Measurements from ENCODE around the gene PTPRM. TPM values are rescaled to one million over a fixed set of nuclear protein-coding genes. Genes with fewer than 3 reads are reported as not detected.

Gene PTPRM
- total RNA-seq, 1 experiment from 2014 or later: 6.2 TPM

GRCh38 chr18:8277270-8277669 lies 710.2 kb downstream of the PTPRM start:
- WGBS (ENCODE audit: extremely low coverage, insufficient read length, low lambda C conversion rate): no CpG with 5 or more reads among the region's 1 CpG
- Histone ChIP-seq H3K18ac (ENCODE audit: insufficient read length, low read depth, low read length) (no peak overlapping the region), H3K4ac (ENCODE audit: low read depth, low read length) (no peak overlapping the region), H3K79me1 (ENCODE audit: insufficient read depth, low read depth, low read length, poor library complexity, severe bottlenecking) (no peaks in the 10 kb centered on the region), H2AFZ (ENCODE audit: low read length) (no peak overlapping the region), H3K27ac (ENCODE audit: insufficient read length, low read depth, low read length) (no peak overlapping the region), H4K20me1 (ENCODE audit: control insufficient read depth, insufficient read depth, insufficient read length) (no peaks in the 10 kb centered on the region), H3K23me2 (ENCODE audit: insufficient read length, low read depth, low read length, poor library complexity, severe bottlenecking) (no peaks in the 10 kb centered on the region), H2AK5ac (ENCODE audit: insufficient read length, low read length) (no peak overlapping the region), H3K27me3 (ENCODE audit: insufficient read depth, low read length) (no peaks in the 10 kb centered on the region), H3K23ac (ENCODE audit: insufficient read length, low read depth, low read length) (no peak overlapping the region), H3K9ac (ENCODE audit: extremely low read depth, insufficient read length, low read length) (no peak overlapping the region), H3T11ph (ENCODE audit: low read length) (no peak overlapping the region), H2BK120ac (ENCODE audit: low read depth, low read length, poor library complexity, severe bottlenecking) (no peak overlapping the region), H3K9me3 (ENCODE audit: control insufficient read depth, low read depth, low read length) (no peaks in the 10 kb centered on the region), H3K4me1 (ENCODE audit: insufficient read depth, low read length) (peaks cover 2% of the 10 kb centered on the region; the same call in 1 of the 2 replicates), H2BK15ac (ENCODE audit: low read depth, low read length) (no peak overlapping the region), H4K8ac (replicated peaks; ENCODE audit: insufficient read length, low read depth, low read length) (no peak overlapping the region), H4K5ac (ENCODE audit: insufficient read length, low read depth, low read length) (no peak overlapping the region), H2BK5ac (ENCODE audit: insufficient read length, low read length) (no peak overlapping the region), H3K56ac (ENCODE audit: insufficient read length, low read depth, low read length) (no peak overlapping the region), H2BK20ac (ENCODE audit: low read depth, low read length, poor library complexity, severe bottlenecking) (no peak overlapping the region), H3K4me2 (ENCODE audit: insufficient read depth, insufficient read length, low read length) (no peak overlapping the region), H3K79me2 (ENCODE audit: insufficient read depth, low read length) (no peaks in the 10 kb centered on the region), H2BK12ac (ENCODE audit: insufficient read length, low read depth, low read length) (no peak overlapping the region), H3K14ac (ENCODE audit: insufficient read depth, low read length) (no peak overlapping the region), H4K91ac (ENCODE audit: insufficient read length, low read depth, low read length) (no peak overlapping the region)
- peaks cover 3 to 6% of the 10 kb centered on the region in 2 experiments; a peak in 2 of 4 replicates for H3K4me1 Mint-ChIP-seq
- H3K27ac Mint-ChIP-seq: no peak overlapping the region
- TF ChIP-seq, protein P1, sequence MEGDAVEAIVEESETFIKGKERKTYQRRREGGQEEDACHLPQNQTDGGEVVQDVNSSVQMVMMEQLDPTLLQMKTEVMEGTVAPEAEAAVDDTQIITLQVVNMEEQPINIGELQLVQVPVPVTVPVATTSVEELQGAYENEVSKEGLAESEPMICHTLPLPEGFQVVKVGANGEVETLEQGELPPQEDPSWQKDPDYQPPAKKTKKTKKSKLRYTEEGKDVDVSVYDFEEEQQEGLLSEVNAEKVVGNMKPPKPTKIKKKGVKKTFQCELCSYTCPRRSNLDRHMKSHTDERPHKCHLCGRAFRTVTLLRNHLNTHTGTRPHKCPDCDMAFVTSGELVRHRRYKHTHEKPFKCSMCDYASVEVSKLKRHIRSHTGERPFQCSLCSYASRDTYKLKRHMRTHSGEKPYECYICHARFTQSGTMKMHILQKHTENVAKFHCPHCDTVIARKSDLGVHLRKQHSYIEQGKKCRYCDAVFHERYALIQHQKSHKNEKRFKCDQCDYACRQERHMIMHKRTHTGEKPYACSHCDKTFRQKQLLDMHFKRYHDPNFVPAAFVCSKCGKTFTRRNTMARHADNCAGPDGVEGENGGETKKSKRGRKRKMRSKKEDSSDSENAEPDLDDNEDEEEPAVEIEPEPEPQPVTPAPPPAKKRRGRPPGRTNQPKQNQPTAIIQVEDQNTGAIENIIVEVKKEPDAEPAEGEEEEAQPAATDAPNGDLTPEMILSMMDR (conservative IDR thresholded peaks at IDR 0.05): no peak
- no peaks in the 10 kb centered on the region for H3K36me3 Mint-ChIP-seq (ENCODE audit: insufficient read depth in 1 of 3, low read depth in 3 of 3)
- H3K27me3 Mint-ChIP-seq (ENCODE audit: low read depth): no peaks in the 10 kb centered on the region
- H3K4me3 Mint-ChIP-seq: no peak overlapping the region
- no peaks in the 10 kb centered on the region for H3K9me3 Mint-ChIP-seq
- no peak for DNase-seq
